Stimulated activated CD4-positive, alpha-beta T cell treated with anti-CD3 and anti-CD28 coated beads, Interleukin-12 subunit alpha, Interleukin-12 subunit beta, amount 100 ng/mL, for 48 hours (primary cell): ENCODE measurements around the gene PDXK.
A peak's percentile ranks its signal among the peaks of the same experiment; 100 is the strongest.

ENCODE experiments used
- DNase-seq, 3 donors: peaks; one replicate each; pipeline ENCODE4 v3.0.0-alpha.2; 2020; ENCODE audit warnings: low read depth in 2 of 3, low spot score in 1 of 3

PDXK gene

GRCh38 chr21:43779660-43780059, 60.7 kb downstream of the PDXK start:
- DNase-seq: no peak

- no peak for DNase-seq
These were observed 62.9 kb downstream of the PDXK start for GRCh38 chr21:43781846-43782245.

GRCh38 chr21:43782431-43783097, 63.6 kb downstream of the PDXK start:
- DNase-seq: no peak

GRCh38 chr21:43783098-43783700, 64.3 kb downstream of the PDXK start:
- DNase-seq: no peak

GRCh38 chr21:43785134-43785533, 66.2 kb downstream of the PDXK start:
- no peak for DNase-seq

- DNase-seq: no peak
These were observed 67.4 kb downstream of the PDXK start for GRCh38 chr21:43786300-43786806.

DNA sequence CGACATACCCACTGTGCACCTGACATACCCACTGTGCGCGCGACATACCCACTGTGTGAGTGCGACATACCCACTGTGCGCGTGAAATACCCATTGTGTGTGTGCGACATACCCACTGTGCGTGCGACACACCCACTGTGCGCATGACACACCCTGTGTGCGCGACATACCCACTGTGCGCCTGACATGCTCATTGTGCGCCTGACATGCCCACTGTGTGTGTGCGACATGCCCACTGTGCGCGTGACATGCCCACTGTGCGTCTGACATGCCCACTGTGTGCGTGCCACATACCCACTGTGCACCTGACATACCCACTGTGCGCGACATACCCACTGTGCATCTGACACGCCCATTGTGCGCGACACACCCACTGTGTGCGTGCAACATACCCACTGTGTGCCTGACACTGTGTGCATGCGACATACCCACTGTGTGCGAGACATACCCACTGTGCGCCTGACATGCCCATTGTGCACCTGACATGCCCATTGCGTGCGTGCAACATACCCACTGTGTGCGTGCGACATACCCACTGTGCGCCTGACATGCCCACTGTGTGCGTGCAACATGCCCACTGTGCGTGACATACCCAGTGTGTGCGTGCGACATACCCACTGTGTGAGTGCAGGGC, 68.0 kb downstream of the PDXK start:
- DNase-seq: no peak

- peak; percentile 87 to 90 (median 89) for DNase-seq
These were observed 70.5 kb downstream of the PDXK start, which contains the start of gene RRP1 for GRCh38 chr21:43789276-43790009. RRP1 (plus strand) TSS chr21:43789577; CDS start chr21:43789630, 53 bp downstream.

- no peak for DNase-seq
These were observed 71.1 kb downstream of the PDXK start for GRCh38 chr21:43790010-43790524.

DNA sequence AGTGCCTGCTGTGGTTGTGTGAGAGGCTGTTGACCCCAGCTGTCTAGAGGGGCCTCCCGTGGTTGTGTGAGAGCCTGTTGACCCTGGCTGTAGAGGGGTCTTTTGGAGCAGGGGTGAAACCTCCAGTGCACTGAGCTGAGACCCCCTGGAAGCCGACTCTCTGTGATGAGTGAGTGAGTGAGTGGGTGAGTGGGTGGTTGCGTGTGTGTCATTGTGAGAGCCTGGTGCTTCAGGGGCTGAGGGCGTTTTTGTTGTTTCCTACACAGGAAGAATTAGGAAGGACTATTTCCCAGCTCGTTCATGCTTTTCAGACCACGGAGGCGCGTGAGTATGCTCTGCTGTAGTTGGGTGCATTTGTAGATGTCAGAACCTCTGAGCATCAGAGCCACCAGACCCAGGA, 73.5 kb downstream of the PDXK start:
- DNase-seq: no peak

GRCh38 chr21:43793243-43793642, 74.3 kb downstream of the PDXK start:
- DNase-seq: no peak

- DNase-seq: no peak
These were observed 75.4 kb downstream of the PDXK start for GRCh38 chr21:43794311-43794710.

DNA sequence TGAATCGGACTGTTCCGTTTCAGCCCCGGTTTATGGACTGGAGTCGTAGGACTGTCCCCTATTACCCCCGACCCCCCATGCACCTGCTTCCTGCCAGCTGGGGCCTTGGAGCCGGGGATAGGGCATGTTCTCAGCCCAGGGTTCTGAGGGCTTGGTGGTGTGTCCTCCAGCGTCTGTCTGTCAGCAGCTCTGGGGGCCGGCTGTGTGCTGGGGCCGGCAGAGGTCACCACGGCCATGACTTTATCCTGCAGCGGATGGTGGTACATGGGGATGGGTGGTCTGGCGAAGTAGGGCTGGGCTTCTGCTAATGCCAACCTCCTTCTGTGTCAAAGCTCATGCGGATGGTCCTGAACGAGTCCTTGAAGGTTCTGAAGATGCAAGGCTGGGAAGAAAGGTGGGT, 75.9 kb downstream of the PDXK start:
- no peak for DNase-seq

- no peak for DNase-seq
These were observed 78.5 kb downstream of the PDXK start for GRCh38 chr21:43797415-43797814.

GRCh38 chr21:43797925-43798715, 79.2 kb downstream of the PDXK start:
- DNase-seq: no peak

DNA sequence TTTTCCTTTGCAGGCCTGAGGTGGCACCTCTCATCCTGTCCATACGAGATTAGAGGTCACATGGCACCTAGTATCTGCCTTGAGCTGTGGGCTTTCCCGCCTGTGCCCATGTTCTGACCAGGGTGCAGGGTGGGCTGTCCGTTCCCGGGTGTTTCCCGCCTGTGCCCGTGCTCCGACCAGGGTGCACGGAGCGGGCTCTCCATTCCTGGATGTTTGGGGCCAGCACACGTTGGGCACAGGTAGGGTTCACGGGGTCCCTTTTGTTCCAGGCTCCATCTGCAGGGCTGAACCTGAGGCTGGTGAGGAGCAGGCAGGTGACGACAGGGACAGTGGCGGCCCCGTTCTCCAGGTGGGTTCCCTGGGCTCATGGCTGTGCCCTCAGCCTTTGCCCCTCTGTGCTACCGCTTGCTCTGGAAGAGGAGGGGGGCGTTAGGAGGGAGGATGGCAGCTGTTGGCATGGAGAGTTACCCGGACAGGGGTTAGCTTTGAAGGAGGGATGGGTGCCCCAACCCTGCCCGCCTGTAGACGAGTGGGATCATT, 80.4 kb downstream of the PDXK start:
- DNase-seq: no peak

- DNase-seq: no peak
These were observed 81.2 kb downstream of the PDXK start for GRCh38 chr21:43800124-43800523.

- DNase-seq: no peak
These were observed 81.6 kb downstream of the PDXK start for GRCh38 chr21:43800566-43800965.

- DNase-seq: no peak
These were observed 82.3 kb downstream of the PDXK start for GRCh38 chr21:43801006-43801783.
